ENCODE measurements around the gene CCL2.

Gene CCL2

DNA sequence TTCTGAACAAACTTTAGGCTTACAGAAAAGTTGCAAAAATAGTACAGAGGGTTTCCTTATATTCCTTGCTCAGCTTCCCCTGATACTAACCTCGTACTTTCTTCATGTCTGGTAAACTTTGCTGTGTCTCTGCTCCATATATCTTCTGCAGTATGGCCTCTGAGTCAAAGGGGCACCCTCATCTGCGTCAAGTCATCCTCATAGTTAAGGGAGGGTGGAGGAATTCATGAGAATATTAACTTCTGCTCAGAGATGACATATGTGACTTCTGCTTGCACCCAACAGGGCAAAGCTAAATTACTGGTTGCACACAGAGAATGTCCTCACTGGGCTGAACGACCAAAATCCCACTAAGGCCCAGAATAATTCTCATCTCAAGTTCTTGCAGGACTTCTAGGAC is 10.6 kb downstream of the CCL2 start:
- Histone ChIP-seq H3K27ac (ENCODE audit: low read depth, low read length, severe bottlenecking) (no peak overlapping the region), H3K4me3 (ENCODE audit: extremely low read depth, insufficient read depth, low read length, poor library complexity, severe bottlenecking) (no peak overlapping the region), H3K36me3 (ENCODE audit: control insufficient read depth, insufficient read depth, low read length) (no peaks in the 10 kb centered on the region), H3K9me3 (ENCODE audit: control insufficient read depth, low read length) (no peaks in the 10 kb centered on the region), H3K4me1 (ENCODE audit: control insufficient read depth, insufficient read depth, low read length, poor library complexity, severe bottlenecking) (no peaks in the 10 kb centered on the region)
- 85 to 93% methylated on average over 2 of the region's 3 CpGs for WGBS, 2 experiments (ENCODE audit: insufficient coverage in 2 of 2)

- Histone ChIP-seq H3K4me3 (ENCODE audit: extremely low read depth, insufficient read depth, low read length, poor library complexity, severe bottlenecking) (no peak within 1 kb of the TSS), H3K4me1 (ENCODE audit: control insufficient read depth, insufficient read depth, low read length, poor library complexity, severe bottlenecking) (no peaks in the 10 kb centered on the region), H3K36me3 (ENCODE audit: control insufficient read depth, insufficient read depth, low read length) (no peaks in the 10 kb centered on the region), H3K9me3 (ENCODE audit: control insufficient read depth, low read length) (no peaks in the 10 kb centered on the region), H3K27ac (ENCODE audit: low read depth, low read length, severe bottlenecking) (no peak within 1 kb of the TSS)
- WGBS, 2 experiments (ENCODE audit: insufficient coverage in 2 of 2): 86 to 100% methylated on average over 1 of the region's 1 CpG
These were observed 14.9 kb downstream of the CCL2 start, which contains the start of gene CCL7 for GRCh38 chr17:34269969-34270368. CCL7 (plus strand) TSS chr17:34270221; CDS start chr17:34270291, 70 bp downstream.

DNA sequence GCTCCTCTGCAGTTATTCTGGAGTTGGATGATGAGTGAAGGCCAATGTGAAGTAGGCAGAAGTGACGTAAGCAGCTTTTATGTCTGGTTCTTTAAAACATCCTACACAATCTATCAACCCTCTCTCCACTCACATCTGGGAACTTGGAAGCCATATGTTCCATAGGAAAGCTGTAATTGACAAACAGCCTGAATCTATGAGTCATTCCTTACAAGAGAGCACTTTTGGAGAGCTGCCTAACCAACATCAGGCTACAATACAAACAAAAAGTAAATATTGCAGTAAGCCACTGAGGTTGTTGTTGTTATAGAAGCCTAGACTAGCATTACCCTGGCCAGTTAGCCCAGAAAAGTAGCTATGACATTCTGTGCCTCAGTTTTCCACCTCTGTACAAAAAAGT is 20.8 kb downstream of the CCL2 start:
- H3K9me3 ChIP-seq (ENCODE audit: control insufficient read depth, low read length): no peaks in the 10 kb centered on the region
- no peaks in the 10 kb centered on the region for H3K36me3 ChIP-seq (ENCODE audit: control insufficient read depth, insufficient read depth, low read length)
- no CpG with 5 or more reads among the region's 1 CpG for WGBS, 2 experiments (ENCODE audit: insufficient coverage in 2 of 2)
- H3K27ac ChIP-seq (ENCODE audit: low read depth, low read length, severe bottlenecking): no peak overlapping the region
- H3K4me1 ChIP-seq (ENCODE audit: control insufficient read depth, insufficient read depth, low read length, poor library complexity, severe bottlenecking): no peaks in the 10 kb centered on the region
- H3K4me3 ChIP-seq (ENCODE audit: extremely low read depth, insufficient read depth, low read length, poor library complexity, severe bottlenecking): no peak overlapping the region

GRCh38 chr17:34276826-34277225 is 21.7 kb downstream of the CCL2 start:
- no peaks in the 10 kb centered on the region for H3K36me3 ChIP-seq (ENCODE audit: control insufficient read depth, insufficient read depth, low read length)
- 85 to 96% methylated on average over 3 of the region's 4 CpGs for WGBS, 2 experiments (ENCODE audit: insufficient coverage in 2 of 2)
- H3K4me3 ChIP-seq (ENCODE audit: extremely low read depth, insufficient read depth, low read length, poor library complexity, severe bottlenecking): no peak overlapping the region
- H3K9me3 ChIP-seq (ENCODE audit: control insufficient read depth, low read length): no peaks in the 10 kb centered on the region
- H3K4me1 ChIP-seq (ENCODE audit: control insufficient read depth, insufficient read depth, low read length, poor library complexity, severe bottlenecking): no peaks in the 10 kb centered on the region
- H3K27ac ChIP-seq (ENCODE audit: low read depth, low read length, severe bottlenecking): no peak overlapping the region

DNA sequence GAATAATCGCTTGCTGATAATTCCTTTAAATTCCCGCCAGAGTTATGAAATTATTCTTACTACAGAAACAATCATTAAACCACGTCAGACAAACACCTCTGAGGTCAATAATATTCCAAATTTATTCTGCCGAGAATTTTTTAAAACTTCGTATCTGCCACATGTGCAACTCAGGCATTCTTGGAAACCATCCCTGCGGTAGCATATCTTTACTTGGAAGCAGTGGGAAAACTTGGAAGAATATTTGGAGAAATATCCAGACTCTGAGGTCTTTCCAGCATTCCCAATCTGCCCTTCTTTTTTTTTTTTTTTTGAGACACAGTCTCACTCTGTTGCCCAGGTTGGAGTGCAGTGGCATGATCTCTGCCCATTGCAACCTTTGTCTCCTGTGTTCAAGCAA is 28.5 kb downstream of the CCL2 start:
- Histone ChIP-seq H3K4me1 (ENCODE audit: control insufficient read depth, insufficient read depth, low read length, poor library complexity, severe bottlenecking) (no peaks in the 10 kb centered on the region), H3K27ac (ENCODE audit: low read depth, low read length, severe bottlenecking) (no peak overlapping the region), H3K9me3 (ENCODE audit: control insufficient read depth, low read length) (no peaks in the 10 kb centered on the region), H3K4me3 (ENCODE audit: extremely low read depth, insufficient read depth, low read length, poor library complexity, severe bottlenecking) (no peak overlapping the region), H3K36me3 (ENCODE audit: control insufficient read depth, insufficient read depth, low read length) (no peaks in the 10 kb centered on the region)
- WGBS, 2 experiments (ENCODE audit: insufficient coverage in 2 of 2): 85 to 93% methylated on average over 3 to 5 of the region's 6 CpGs

DNA sequence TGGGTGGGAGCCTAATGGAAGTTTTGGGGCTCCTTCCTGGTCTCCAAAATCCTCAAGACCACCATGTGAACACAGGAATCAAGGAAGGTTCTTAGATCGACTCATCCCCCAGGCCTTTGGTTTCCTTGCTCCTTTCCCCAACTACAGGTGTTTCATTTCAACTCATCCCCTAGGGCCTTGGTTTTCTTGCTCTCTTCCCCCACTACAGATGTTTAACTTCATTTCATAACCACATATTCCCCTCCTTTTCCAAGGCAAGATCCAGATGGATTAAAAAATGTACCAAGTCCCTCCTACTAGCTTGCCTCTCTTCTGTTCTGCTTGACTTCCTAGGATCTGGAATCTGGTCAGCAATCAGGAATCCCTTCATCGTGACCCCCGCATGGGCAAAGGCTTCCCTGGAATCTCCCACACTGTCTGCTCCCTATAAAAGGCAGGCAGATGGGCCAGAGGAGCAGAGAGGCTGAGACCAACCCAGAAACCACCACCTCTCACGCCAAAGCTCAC is 30.3 kb downstream of the CCL2 start, which contains the start of gene CCL11:
CCL11 (plus strand) TSS at position 457 of the 507 bp plus-strand sequence. CDS start 67 bp downstream, outside the sequence.
- Histone ChIP-seq H3K36me3 (ENCODE audit: control insufficient read depth, insufficient read depth, low read length) (no peaks in the 10 kb centered on the region), H3K4me1 (ENCODE audit: control insufficient read depth, insufficient read depth, low read length, poor library complexity, severe bottlenecking) (no peaks in the 10 kb centered on the region), H3K4me3 (ENCODE audit: extremely low read depth, insufficient read depth, low read length, poor library complexity, severe bottlenecking) (no peak within 1 kb of the TSS), H3K27ac (ENCODE audit: low read depth, low read length, severe bottlenecking) (no peak within 1 kb of the TSS), H3K9me3 (ENCODE audit: control insufficient read depth, low read length) (no peaks in the 10 kb centered on the region)
- 81 to 85% methylated on average over 3 of the region's 4 CpGs for WGBS, 2 experiments (ENCODE audit: insufficient coverage in 2 of 2)

DNA sequence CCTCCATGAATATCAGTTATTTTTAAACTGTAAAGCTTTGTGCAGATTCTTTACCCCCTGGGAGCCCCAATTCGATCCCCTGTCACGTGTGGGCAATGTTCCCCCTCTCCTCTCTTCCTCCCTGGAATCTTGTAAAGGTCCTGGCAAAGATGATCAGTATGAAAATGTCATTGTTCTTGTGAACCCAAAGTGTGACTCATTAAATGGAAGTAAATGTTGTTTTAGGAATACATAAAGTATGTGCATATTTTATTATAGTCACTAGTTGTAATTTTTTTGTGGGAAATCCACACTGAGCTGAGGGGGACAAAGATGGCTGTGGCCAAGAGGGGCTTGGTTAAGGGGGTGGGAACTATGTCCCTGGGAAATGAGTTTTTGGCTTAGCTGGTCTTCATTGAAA is 32.8 kb downstream of the CCL2 start:
- Histone ChIP-seq H3K27ac (ENCODE audit: low read depth, low read length, severe bottlenecking) (no peak overlapping the region), H3K4me1 (ENCODE audit: control insufficient read depth, insufficient read depth, low read length, poor library complexity, severe bottlenecking) (no peaks in the 10 kb centered on the region), H3K9me3 (ENCODE audit: control insufficient read depth, low read length) (no peaks in the 10 kb centered on the region), H3K36me3 (ENCODE audit: control insufficient read depth, insufficient read depth, low read length) (no peaks in the 10 kb centered on the region), H3K4me3 (ENCODE audit: extremely low read depth, insufficient read depth, low read length, poor library complexity, severe bottlenecking) (no peak overlapping the region)
- 100% methylated on average over 1 of the region's 2 CpGs; no CpG with 5 or more reads in 1 of the 2 experiments for WGBS, 2 experiments (ENCODE audit: insufficient coverage in 2 of 2)

DNA sequence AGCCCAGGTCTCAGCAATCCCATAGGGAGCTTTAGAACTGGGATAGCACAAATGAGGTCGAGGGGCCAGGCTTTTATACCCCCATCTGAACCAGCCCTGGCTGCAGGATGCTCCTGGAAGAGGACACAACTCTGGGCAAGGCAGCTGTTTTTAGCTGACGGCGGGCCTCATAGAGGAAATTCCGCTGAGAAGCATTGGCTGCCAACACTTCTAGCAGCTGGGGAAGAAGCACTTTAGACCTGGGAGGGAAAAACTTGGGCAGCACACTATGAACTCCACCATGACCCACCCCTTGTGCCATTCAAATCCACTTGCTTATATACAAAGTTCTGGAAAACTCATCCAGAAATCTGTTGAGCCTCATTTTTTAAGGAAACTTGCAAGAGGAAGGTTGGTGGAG is 35.5 kb downstream of the CCL2 start:
- Histone ChIP-seq H3K9me3 (ENCODE audit: control insufficient read depth, low read length) (no peaks in the 10 kb centered on the region), H3K36me3 (ENCODE audit: control insufficient read depth, insufficient read depth, low read length) (no peaks in the 10 kb centered on the region), H3K27ac (ENCODE audit: low read depth, low read length, severe bottlenecking) (no peak overlapping the region), H3K4me3 (ENCODE audit: extremely low read depth, insufficient read depth, low read length, poor library complexity, severe bottlenecking) (no peak overlapping the region), H3K4me1 (ENCODE audit: control insufficient read depth, insufficient read depth, low read length, poor library complexity, severe bottlenecking) (no peaks in the 10 kb centered on the region)
- WGBS, 2 experiments (ENCODE audit: insufficient coverage in 2 of 2): 79 to 85% methylated on average over 4 of the region's 4 CpGs

DNA sequence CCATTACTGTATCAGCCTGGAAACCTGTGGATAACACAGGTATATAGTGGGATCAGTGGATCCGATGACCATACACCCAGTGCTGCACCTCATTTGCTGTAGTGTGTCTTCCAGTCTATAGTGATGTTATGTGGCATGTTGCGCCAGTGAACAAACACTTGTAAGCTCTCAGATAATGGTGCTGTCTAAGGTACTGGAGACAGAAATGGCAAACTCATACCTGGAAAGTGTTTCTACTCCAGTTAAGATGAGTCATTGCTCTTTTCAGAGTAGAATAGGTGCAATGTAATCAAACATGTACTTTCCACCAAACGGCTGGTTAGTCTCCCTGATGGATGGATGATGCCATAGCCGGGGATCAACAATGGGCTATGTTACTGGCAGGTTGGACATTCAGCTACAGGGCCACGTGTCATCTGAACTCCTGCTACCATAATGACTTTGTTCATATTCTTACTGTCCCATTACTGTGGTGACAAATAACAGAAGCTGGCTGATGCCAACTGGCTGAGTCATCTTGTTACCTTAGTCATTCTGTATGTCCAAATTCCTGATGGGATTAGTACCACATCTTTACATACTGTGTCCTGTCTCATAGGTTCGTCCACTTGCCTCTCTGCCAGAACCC is 36.8 kb downstream of the CCL2 start:
- H3K4me3 ChIP-seq (ENCODE audit: extremely low read depth, insufficient read depth, low read length, poor library complexity, severe bottlenecking): no peak overlapping the region
- no peaks in the 10 kb centered on the region for H3K36me3 ChIP-seq (ENCODE audit: control insufficient read depth, insufficient read depth, low read length)
- H3K9me3 ChIP-seq (ENCODE audit: control insufficient read depth, low read length): no peaks in the 10 kb centered on the region
- WGBS, 2 experiments (ENCODE audit: insufficient coverage in 2 of 2): 87 to 97% methylated on average over 4 to 6 of the region's 6 CpGs
- H3K27ac ChIP-seq (ENCODE audit: low read depth, low read length, severe bottlenecking): no peak overlapping the region
- H3K4me1 ChIP-seq (ENCODE audit: control insufficient read depth, insufficient read depth, low read length, poor library complexity, severe bottlenecking): no peaks in the 10 kb centered on the region

DNA sequence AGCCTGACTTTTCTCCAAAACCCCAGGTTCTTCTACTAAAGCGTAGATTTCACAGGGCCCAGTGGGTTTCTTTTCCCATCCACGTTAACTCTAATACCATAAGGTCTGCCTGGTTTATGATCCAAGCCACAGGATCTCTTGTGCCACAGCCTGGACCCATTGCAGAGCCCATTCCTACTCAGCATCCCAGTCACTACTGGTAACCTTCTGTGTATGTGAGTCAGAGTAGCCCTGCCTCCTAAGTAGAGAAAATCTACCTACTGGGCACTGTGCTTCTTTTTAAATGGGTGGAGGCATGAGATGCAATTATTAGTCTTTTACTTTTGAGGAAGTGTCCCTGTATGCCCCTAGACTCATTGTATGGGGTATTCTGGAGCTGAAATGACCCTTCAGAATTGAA is 43.9 kb downstream of the CCL2 start:
- WGBS, 2 experiments (ENCODE audit: insufficient coverage in 2 of 2): 100% methylated on average over 1 of the region's 2 CpGs
- Histone ChIP-seq H3K9me3 (ENCODE audit: control insufficient read depth, low read length) (no peaks in the 10 kb centered on the region), H3K4me1 (ENCODE audit: control insufficient read depth, insufficient read depth, low read length, poor library complexity, severe bottlenecking) (peaks cover 17% of the 10 kb centered on the region), H3K4me3 (ENCODE audit: extremely low read depth, insufficient read depth, low read length, poor library complexity, severe bottlenecking) (no peak overlapping the region), H3K36me3 (ENCODE audit: control insufficient read depth, insufficient read depth, low read length) (no peaks in the 10 kb centered on the region), H3K27ac (ENCODE audit: low read depth, low read length, severe bottlenecking) (no peak overlapping the region)

DNA sequence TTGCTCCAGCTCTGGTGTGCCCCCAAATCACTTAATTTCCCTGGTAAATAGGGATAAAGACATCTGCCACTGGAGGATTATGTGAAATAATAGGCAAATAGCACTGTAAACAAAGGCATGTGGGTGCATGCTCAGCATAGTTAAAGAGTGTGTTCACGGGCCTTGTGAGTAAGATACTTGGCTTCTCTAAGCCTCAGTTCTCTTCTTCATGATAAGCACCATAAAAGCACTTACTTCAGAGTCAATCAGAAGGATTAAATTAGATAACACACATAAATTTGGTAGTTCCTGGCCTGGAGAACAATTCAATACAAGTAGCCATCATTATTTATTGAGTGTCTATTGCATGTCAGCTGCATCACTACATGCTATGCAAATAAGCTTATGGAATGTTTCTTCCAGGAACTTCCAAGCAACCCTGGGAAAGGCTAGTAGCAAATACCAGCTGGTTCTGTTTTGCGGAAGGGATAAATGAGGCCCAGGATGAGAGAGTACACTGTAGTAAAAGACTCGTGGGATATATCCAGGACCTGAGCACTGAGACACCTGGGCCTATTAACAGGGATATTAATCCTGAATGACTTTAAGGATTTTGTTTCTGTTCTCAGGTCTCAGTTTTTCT is 45.0 kb downstream of the CCL2 start:
- H3K27ac ChIP-seq (ENCODE audit: low read depth, low read length, severe bottlenecking): peak overlapping the region; percentile 89
- WGBS, 2 experiments (ENCODE audit: insufficient coverage in 2 of 2): 89 to 91% methylated on average over 2 to 3 of the region's 3 CpGs
- no peak overlapping the region for H3K4me3 ChIP-seq (ENCODE audit: extremely low read depth, insufficient read depth, low read length, poor library complexity, severe bottlenecking)
- H3K9me3 ChIP-seq (ENCODE audit: control insufficient read depth, low read length): no peaks in the 10 kb centered on the region
- no peaks in the 10 kb centered on the region for H3K36me3 ChIP-seq (ENCODE audit: control insufficient read depth, insufficient read depth, low read length)
- H3K4me1 ChIP-seq (ENCODE audit: control insufficient read depth, insufficient read depth, low read length, poor library complexity, severe bottlenecking): peaks cover 17% of the 10 kb centered on the region

All from mesodermal cell (in vitro differentiated cells).